H9 (cell line): Measurements from ENCODE around the gene WRAP73. TPM values are rescaled to one million over a fixed set of nuclear protein-coding genes. Genes with fewer than 3 reads are reported as not detected.

Experiments used
- DNase-seq: peaks from one replicate; pipeline ENCODE4 v3.0.0-alpha.2; 2017
- H2AFZ ChIP-seq: one replicate; pipeline ENCODE4 v1.6.1; 2013; ENCODE audit warnings: mild to moderate bottlenecking, low read length, control low read depth, moderate library complexity
- H2AK5ac ChIP-seq: 2 replicates; pipeline ENCODE4 v1.6.1; 2013; ENCODE audit warnings: low read length, control low read depth, mixed read lengths; ENCODE audit not compliant: insufficient read length
- H2BK120ac ChIP-seq: one replicate; pipeline ENCODE4 v1.6.1; 2013; ENCODE audit warnings: low read depth, mild to moderate bottlenecking, low read length, control low read depth, inconsistent platforms; ENCODE audit not compliant: poor library complexity, severe bottlenecking
- H2BK12ac ChIP-seq: 2 replicates; pipeline ENCODE4 v1.6.1; 2013; ENCODE audit warnings: low read length, control low read depth, mixed read lengths, low read depth; ENCODE audit not compliant: insufficient read length
- H2BK15ac ChIP-seq: 2 replicates; pipeline ENCODE4 v1.6.1; 2013; ENCODE audit warnings: low read depth, low read length, control low read depth
- H2BK20ac ChIP-seq: one replicate; pipeline ENCODE4 v1.6.1; 2013; ENCODE audit warnings: low read depth, mild to moderate bottlenecking, low read length, control low read depth, inconsistent platforms; ENCODE audit not compliant: poor library complexity, severe bottlenecking
- H2BK5ac ChIP-seq: 2 replicates; pipeline ENCODE4 v1.6.1; 2013; ENCODE audit warnings: low read length, control low read depth, mixed read lengths; ENCODE audit not compliant: insufficient read length
- H3K14ac ChIP-seq: 2 replicates; pipeline ENCODE4 v1.6.1; 2013; ENCODE audit warnings: low read length, control low read depth; ENCODE audit not compliant: insufficient read depth
- H3K18ac ChIP-seq: 2 replicates; pipeline ENCODE4 v1.6.1; 2013; ENCODE audit warnings: low read depth, mild to moderate bottlenecking, mixed read lengths, low read length, control low read depth; ENCODE audit not compliant: insufficient read length
- H3K23ac ChIP-seq: 2 replicates; pipeline ENCODE4 v1.6.1; 2013; ENCODE audit warnings: low read length, control low read depth, mixed read lengths, low read depth; ENCODE audit not compliant: insufficient read length
- H3K23me2 ChIP-seq: 2 replicates; pipeline ENCODE4 v1.6.1; 2013; ENCODE audit warnings: low read depth, mild to moderate bottlenecking, mixed read lengths, low read length, control low read depth; ENCODE audit not compliant: insufficient read length, poor library complexity, severe bottlenecking
- H3K27ac ChIP-seq: 2 replicates; pipeline ENCODE4 v1.5.1; 2013; ENCODE audit warnings: low read length, control low read depth, mixed read lengths, low read depth; ENCODE audit not compliant: insufficient read length
- H3K27me3 ChIP-seq: 2 replicates; pipeline ENCODE4 v1.6.1; 2013; ENCODE audit warnings: low read length, control low read depth, inconsistent platforms; ENCODE audit not compliant: insufficient read depth
- H3K4ac ChIP-seq: 2 replicates; pipeline ENCODE4 v1.6.1; 2013; ENCODE audit warnings: low read depth, mild to moderate bottlenecking, control low read depth, inconsistent platforms, low read length, moderate library complexity
- H3K4me1 ChIP-seq: 2 replicates; pipeline ENCODE4 v1.6.1; 2013; ENCODE audit warnings: low read length, control low read depth, inconsistent platforms; ENCODE audit not compliant: insufficient read depth
- H3K4me2 ChIP-seq: 2 replicates; pipeline ENCODE4 v1.6.1; 2013; ENCODE audit warnings: low read length, control low read depth, mixed read lengths; ENCODE audit not compliant: insufficient read length, insufficient read depth
- H3K56ac ChIP-seq: 2 replicates; pipeline ENCODE4 v1.6.1; 2013; ENCODE audit warnings: low read depth, mild to moderate bottlenecking, mixed read lengths, low read length, control low read depth; ENCODE audit not compliant: insufficient read length
- H3K79me1 ChIP-seq: 2 replicates; pipeline ENCODE4 v1.6.1; 2013; ENCODE audit warnings: low read depth, mild to moderate bottlenecking, moderate library complexity, low read length, control low read depth, inconsistent platforms; ENCODE audit not compliant: insufficient read depth, poor library complexity, severe bottlenecking
- H3K79me2 ChIP-seq: 2 replicates; pipeline ENCODE4 v1.6.1; 2013; ENCODE audit warnings: low read length, control low read depth, inconsistent platforms; ENCODE audit not compliant: insufficient read depth
- H3K9ac ChIP-seq: 2 replicates; pipeline ENCODE4 v1.6.1; 2013; ENCODE audit warnings: low read length, control low read depth, mixed read lengths; ENCODE audit not compliant: insufficient read length; ENCODE audit errors: extremely low read depth
- H3K9me3 ChIP-seq: one replicate; pipeline ENCODE4 v1.6.1; 2013; ENCODE audit warnings: low read depth, low read length, inconsistent platforms; ENCODE audit not compliant: control insufficient read depth
- H3T11ph ChIP-seq: one replicate; pipeline ENCODE4 v1.6.1; 2013; ENCODE audit warnings: mild to moderate bottlenecking, low read length, control low read depth, inconsistent platforms
- H4K20me1 ChIP-seq: one replicate; pipeline ENCODE4 v1.6.1; 2013; ENCODE audit not compliant: control insufficient read depth, insufficient read length, insufficient read depth
- H4K5ac ChIP-seq: 2 replicates; pipeline ENCODE4 v1.6.1; 2013; ENCODE audit warnings: low read depth, mild to moderate bottlenecking, mixed read lengths, low read length, control low read depth; ENCODE audit not compliant: insufficient read length
- H4K8ac ChIP-seq: replicated peaks from 2 replicates; pipeline ENCODE4 v1.6.1; 2013; ENCODE audit warnings: low read length, control low read depth, mixed read lengths, low read depth; ENCODE audit not compliant: insufficient read length
- H4K91ac ChIP-seq: 2 replicates; pipeline ENCODE4 v1.6.1; 2013; ENCODE audit warnings: low read depth, mild to moderate bottlenecking, moderate library complexity, mixed read lengths, low read length, control low read depth; ENCODE audit not compliant: insufficient read length
- H3K27ac Mint-ChIP-seq, 3 experiments: 2 replicates in 2 of 3; 3 replicates in 1 of 3; pipeline ENCODE4 v1.8.0; 2020 to 2021; ENCODE audit warnings: mixed read lengths in 3 of 3, mild to moderate bottlenecking in 1 of 3, moderate library complexity in 1 of 3
- H3K27me3 Mint-ChIP-seq: 2 replicates; pipeline ENCODE4 v1.8.0; 2021; ENCODE audit warnings: low read depth, mild to moderate bottlenecking, moderate library complexity, mixed read lengths
- H3K36me3 Mint-ChIP-seq, 3 experiments: 2 replicates in 2 of 3; 3 replicates in 1 of 3; pipeline ENCODE4 v1.8.0; 2020 to 2021; ENCODE audit warnings: low read depth in 3 of 3, mixed read lengths in 3 of 3; ENCODE audit not compliant: insufficient read depth in 1 of 3
- H3K4me1 Mint-ChIP-seq, 2 experiments: 2 replicates each; pipeline ENCODE4 v1.8.0; 2020; ENCODE audit warnings: mixed read lengths in 2 of 2
- H3K4me3 Mint-ChIP-seq, 2 experiments: 2 replicates in 1 of 2; 3 replicates in 1 of 2; pipeline ENCODE4 v1.8.0; 2020 to 2021; ENCODE audit warnings: mild to moderate bottlenecking in 2 of 2, mixed read lengths in 2 of 2, moderate library complexity in 1 of 2
- H3K9me3 Mint-ChIP-seq, 2 experiments: 2 replicates in 1 of 2; 3 replicates in 1 of 2; pipeline ENCODE4 v1.8.0; 2020; ENCODE audit warnings: mild to moderate bottlenecking in 2 of 2, mixed read lengths in 2 of 2, moderate library complexity in 1 of 2
- CTCF ChIP-seq: fragments of 200-600 bp; sonication (generic); conservative IDR thresholded peaks from 3 replicates; pipeline ENCODE4 v1.8.0; 2021; ENCODE audit warnings: antibody characterized with exemption, mild to moderate bottlenecking
- WGBS: extraction: QIAGEN DNeasy Blood & Tissue Kit; methylation state at CpG from one replicate; pipeline ENCODE4 v1.1.7; 2013; ENCODE audit warnings: missing lambda C conversion rate, low lambda C conversion rate, mixed read lengths; ENCODE audit not compliant: insufficient read length; ENCODE audit errors: extremely low coverage; 5-methylcytosine and 5-hydroxymethylcytosine counted together
- total RNA-seq: library from RNA; stranded (reverse); gene quantifications from 2 replicates; pipeline ENCODE4 v1.2.1, GENCODE V29; 2021

The WRAP73 gene
- total RNA-seq, 1 experiment from 2014 or later, result 28.4 TPM

- Histone ChIP-seq H2AK5ac (no peak overlapping the region), H2BK12ac (no peak overlapping the region), H2BK120ac (no peak overlapping the region), H3K4me2 (no peak overlapping the region), H3K4me1 (no peaks in the 10 kb centered on the region), H3K27me3 (no peaks in the 10 kb centered on the region; the same call in 1 of the 2 replicates), H3K79me1 (no peaks in the 10 kb centered on the region), H3T11ph (no peak overlapping the region), H3K14ac (no peak overlapping the region), H2BK15ac (no peak overlapping the region), H4K91ac (no peak overlapping the region), H2BK20ac (no peak overlapping the region), H3K79me2 (no peaks in the 10 kb centered on the region), H4K8ac (no peak overlapping the region), H4K5ac (no peak overlapping the region), H3K9ac (no peak overlapping the region), H2AFZ (no peak overlapping the region), H3K56ac (no peak overlapping the region), H4K20me1 (no peaks in the 10 kb centered on the region), H3K27ac (no peak overlapping the region), H2BK5ac (no peak overlapping the region), H3K4ac (no peak overlapping the region), H3K18ac (no peak overlapping the region), H3K9me3 (no peaks in the 10 kb centered on the region), H3K23ac (no peak overlapping the region), H3K23me2 (peaks cover 5% of the 10 kb centered on the region)
- WGBS, result no CpG with 5 or more reads among the region's 7 CpGs
- Mint-ChIP-seq H3K9me3 (no peaks in the 10 kb centered on the region), H3K36me3 (no peaks in the 10 kb centered on the region; a peak in 1 of 7 replicates), H3K4me1 (peaks cover 17 to 19% of the 10 kb centered on the region in 2 experiments), H3K27me3 (peaks cover 18% of the 10 kb centered on the region), H3K27ac (no peak overlapping the region), H3K4me3 (no peak overlapping the region; a peak in 1 of 5 replicates)
- TF ChIP-seq CTCF, result no peak
- DNase-seq, result no peak
These were observed 41.7 kb downstream of the WRAP73 start for GRCh38 chr1:3608154-3608553.
